SKM-1 (cell line): ENCODE measurements around the gene CDH4.

Source experiments
- DNase-seq: peaks from one replicate; lab custom pipeline; 2025; ENCODE audit not compliant: unreplicated experiment; lab: John Stamatoyannopoulos, UW

CDH4 gene

GRCh38 chr20:61594198-61594597 lies 342.1 kb downstream of the CDH4 start:
- DNase-seq: no peak

- DNase-seq: no peak
Measured at GRCh38 chr20:61595216-61595615, 343.2 kb downstream of the CDH4 start.

GRCh38 chr20:61596687-61597330 lies 344.7 kb downstream of the CDH4 start:
- no peak for DNase-seq

GRCh38 chr20:61597996-61598395 lies 345.9 kb downstream of the CDH4 start:
- no peak for DNase-seq

DNA sequence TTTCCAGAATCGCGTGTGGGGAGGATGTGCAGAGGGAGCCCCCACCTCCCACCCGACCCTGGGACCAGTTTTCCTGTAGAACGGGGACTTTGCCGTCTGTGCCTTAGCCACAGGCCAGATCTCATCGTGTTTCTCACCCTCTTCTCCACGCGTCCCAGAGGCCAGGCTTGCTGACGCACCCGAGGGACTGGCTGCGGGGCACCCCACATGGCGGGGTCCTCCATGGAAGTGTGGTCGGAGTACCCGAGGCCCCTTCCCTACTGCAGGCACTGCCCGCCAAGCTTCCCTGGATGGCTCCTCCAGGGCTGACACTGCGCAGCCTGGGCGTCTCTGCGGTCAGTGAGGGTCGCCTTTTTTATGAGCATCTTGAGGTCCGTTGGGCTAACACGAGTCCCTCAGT lies 346.5 kb downstream of the CDH4 start:
- DNase-seq: no peak

DNA sequence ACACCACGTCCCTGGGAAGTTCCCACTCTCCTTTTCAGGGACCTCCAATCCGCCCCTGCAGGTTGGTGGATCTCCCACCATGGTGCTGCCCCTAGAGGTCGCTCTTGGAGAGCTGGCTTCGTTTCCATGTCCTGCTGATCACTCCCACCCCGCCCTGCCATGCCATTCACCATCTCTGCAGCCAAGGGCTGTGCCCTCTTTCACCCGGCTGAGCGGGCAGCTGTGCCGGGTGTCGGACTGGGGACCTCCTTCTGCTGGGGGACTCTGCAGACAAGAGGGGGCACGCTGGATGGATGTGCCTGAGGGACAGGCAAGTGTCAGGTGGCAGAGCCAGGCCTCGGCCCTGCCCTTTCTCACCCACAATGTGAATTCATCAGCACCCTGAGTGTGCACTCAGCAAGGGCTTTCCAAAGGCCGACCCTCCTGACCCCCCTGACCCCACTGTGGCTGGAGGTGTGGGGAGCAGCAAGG lies 347.0 kb downstream of the CDH4 start:
- DNase-seq: no peak

- no peak for DNase-seq
Measured at GRCh38 chr20:61599541-61599992, 347.5 kb downstream of the CDH4 start.

DNA sequence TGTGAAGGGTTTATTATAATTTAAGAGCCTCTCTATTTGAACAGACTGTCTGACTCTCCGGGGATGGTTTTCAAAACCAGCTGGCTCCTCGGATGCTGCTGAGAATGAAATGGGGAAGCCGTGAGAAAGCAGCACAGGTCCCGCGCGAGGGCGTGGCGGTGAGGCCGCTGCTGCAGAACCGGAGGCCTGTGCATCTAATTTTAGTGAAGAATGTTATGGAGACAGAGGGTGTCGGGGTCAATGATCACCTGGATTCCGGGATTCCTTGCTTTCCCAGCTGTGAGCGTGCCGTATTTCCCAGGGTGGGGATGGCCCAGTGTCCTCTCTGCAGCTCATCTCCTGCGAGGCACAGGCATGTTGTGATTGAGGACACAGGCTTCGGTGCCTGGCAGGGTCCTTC lies 348.0 kb downstream of the CDH4 start:
- no peak for DNase-seq

GRCh38 chr20:61601361-61601760 lies 349.3 kb downstream of the CDH4 start:
- DNase-seq: no peak

- no peak for DNase-seq
Measured at GRCh38 chr20:61601853-61602252, 349.8 kb downstream of the CDH4 start.

DNA sequence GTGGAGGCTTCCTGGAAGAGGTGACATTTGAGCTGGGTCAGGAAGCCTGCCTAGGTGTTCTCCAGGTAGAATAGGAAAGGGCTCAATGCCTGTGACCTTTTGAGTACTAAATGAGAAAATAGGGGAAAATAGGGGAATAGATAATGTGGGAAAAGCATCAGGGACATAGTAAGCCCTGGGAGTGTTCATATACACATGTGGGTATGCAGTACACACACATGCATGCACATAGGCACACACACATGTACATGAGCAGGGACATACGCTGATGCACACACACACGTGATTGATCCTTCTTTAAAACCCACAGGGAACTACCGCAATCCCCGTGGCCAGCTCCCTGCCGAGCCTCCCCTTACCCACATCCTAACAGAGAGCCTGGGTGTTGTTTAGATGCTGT lies 351.7 kb downstream of the CDH4 start:
- no peak for DNase-seq

DNA sequence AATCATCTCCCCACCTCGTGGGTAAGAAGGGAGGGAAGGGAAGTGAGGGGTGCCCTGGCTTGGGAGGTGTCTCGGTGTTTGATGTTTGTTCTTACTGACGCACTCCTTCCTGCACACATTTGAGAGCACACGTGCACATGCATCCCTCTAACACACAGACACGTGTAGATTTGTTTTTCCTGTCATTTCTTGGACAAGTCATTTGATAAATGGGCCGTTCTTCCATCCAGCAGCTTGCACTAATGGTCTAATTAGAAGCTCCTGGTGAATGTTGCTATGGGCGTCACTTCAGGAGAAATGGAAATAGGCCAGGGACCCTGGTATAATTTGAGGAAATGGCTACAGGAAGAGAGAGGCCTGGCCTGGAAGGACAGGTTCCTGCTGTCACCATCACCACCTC lies 352.5 kb downstream of the CDH4 start:
- no peak for DNase-seq

DNA sequence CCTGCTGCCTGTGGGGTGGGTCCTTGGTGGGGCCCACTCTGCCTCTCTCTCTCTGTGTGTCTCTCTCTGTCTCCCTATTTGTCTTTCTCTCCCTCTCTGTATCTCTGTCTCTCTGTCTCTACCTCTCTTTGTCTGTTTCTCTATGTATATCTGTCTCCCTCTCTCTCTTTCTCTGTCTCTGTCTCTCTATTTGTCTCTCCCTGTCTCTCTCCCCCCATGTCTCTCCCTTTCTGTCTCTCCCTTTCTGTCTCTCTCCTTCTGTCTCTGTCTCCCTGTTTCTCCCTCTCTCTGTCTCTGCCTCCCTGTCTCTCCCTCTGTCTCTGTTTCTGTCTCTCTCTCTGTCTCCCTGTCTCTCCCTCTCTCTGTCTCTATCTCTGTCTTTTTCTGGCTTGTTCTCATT lies 353.2 kb downstream of the CDH4 start:
- DNase-seq: no peak

- DNase-seq: no peak
Measured at GRCh38 chr20:61605862-61606557, 353.9 kb downstream of the CDH4 start.

GRCh38 chr20:61608275-61609085 lies 356.4 kb downstream of the CDH4 start:
- no peak for DNase-seq

DNA sequence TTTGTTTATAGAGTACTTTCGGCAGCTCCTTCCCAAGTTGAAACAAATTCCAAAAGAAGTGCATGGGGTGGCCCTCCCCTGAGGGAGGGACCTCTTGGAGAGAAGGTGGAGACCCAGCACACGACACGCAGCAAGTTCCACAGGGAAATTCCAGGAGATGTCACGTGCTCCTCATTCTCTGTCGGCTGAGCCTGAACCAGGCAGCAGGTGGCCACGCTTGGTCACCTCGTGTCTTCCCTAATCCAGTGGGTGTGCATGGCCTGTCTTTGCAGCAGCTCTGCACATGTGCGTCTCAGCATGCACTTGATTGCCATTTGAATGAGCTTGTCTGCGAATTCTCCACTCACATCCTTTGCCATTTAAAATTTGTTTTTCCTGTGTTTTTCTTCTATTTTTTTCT lies 357.4 kb downstream of the CDH4 start:
- DNase-seq: no peak

DNA sequence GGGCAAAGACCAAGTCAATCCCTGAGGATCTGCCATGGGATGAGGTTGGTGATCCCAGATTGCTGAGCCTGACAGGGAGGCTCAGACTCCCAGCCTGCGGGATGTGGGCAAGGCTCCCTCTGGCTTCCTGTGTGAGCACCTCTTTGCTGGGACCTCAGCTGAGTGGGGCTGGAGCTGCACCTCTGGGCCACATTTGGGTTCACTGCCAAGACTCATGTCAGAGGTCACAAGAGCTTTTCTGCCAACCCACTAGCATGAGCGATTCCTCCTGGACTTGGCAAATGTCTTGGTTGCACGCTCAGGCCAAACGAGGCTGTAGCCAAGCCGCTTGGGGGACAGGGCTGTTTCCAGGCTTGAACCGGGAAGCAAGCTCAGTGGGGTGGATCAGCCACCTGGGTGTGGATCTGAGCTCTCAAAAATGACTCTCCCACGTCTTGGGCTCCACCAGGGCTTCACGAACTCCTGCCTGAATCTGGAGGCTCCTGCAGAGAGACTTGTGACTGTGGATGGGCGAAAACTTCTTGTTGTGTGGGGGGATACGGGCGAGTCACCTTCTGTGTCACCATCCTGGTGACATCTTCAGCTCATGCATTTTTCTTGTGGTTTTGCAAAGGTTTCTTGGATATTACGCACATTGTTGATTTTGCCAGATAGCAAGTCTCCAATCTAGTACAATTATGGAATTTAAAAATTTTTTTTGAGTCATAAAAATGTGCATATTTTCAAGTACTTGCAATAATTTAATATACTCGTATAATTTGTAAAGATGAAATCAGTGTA lies 359.5 kb downstream of the CDH4 start:
- DNase-seq: no peak

- DNase-seq: no peak
Measured at GRCh38 chr20:61613917-61614705, 362.1 kb downstream of the CDH4 start.

GRCh38 chr20:61614706-61615100 lies 362.6 kb downstream of the CDH4 start:
- no peak for DNase-seq

GRCh38 chr20:61615806-61616205 lies 363.7 kb downstream of the CDH4 start:
- DNase-seq: no peak
